DOHH2 (cell line): Measurements from ENCODE around the gene FRMPD4.

Experiments used
- CTCF ChIP-seq: fragments of 200-600 bp; sonication (generic); IDR thresholded peaks from one replicate; pipeline ENCODE4 v1.5.1; 2014; ENCODE audit warnings: antibody characterized with exemption, mild to moderate bottlenecking, low read depth, low read length; ENCODE audit not compliant: poor library complexity, severe bottlenecking
- EZH2phosphoT487 ChIP-seq: fragments of 200-600 bp; sonication (generic); IDR thresholded peaks from 2 replicates; pipeline ENCODE4 v1.6.1; 2017; ENCODE audit warnings: borderline replicate concordance, mild to moderate bottlenecking, antibody characterized with exemption, low read length, moderate library complexity, mixed read lengths

GRCh38 chrX:12329476-12329875, 191.2 kb downstream of the FRMPD4 start:
- TF ChIP-seq CTCF, result no peak
- no peak for TF ChIP-seq EZH2phosphoT487
